HS-5 (cell line): Measurements from ENCODE around the gene RPE.

ENCODE experiments used
- DNase-seq: peaks from one replicate; pipeline ENCODE4 v3.0.0-alpha.2; 2012; ENCODE audit warnings: low read depth

Gene RPE

DNA sequence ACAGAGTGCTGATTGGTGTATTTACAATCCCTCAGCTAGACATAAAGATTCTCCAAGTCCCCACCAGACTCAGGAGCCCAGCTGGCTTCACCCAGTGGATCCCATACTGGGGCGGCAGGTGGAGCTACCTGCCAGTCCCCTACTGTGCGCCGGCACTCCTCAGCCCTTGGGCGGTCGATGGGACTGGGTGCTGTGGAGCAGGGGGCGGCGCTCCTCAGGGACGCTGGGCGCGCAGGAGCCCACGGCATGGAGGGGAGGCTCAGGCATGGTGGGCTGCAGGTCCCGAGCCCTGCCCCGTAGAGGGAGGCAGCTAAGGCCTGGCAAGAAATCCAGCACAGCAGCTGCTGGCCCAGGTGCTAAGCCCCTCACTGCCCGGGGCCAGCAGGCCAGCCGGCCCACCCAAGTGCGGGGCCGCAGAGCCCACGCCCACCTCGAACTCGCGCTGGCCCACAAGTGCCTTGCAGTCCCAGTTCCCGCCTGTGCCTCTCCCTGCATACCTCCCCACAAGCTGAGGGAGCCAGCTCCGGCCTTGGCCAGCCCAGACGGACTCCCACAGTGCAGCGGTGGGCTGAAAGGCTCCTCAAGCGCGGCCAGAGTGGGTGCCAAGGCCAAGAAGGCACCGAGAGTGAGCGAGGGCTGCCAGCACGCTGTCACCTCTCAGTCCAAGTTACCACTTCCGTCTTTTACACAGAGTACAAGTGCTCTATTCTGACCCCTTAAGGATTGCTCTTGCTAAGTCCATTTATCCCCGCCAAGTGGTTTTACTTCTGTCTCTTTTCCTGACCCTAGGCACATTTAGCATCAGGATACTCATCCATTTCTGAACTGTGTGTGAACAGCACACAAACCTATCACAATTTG lies 1.7 kb upstream of the RPE start:
- no peak for DNase-seq

DNA sequence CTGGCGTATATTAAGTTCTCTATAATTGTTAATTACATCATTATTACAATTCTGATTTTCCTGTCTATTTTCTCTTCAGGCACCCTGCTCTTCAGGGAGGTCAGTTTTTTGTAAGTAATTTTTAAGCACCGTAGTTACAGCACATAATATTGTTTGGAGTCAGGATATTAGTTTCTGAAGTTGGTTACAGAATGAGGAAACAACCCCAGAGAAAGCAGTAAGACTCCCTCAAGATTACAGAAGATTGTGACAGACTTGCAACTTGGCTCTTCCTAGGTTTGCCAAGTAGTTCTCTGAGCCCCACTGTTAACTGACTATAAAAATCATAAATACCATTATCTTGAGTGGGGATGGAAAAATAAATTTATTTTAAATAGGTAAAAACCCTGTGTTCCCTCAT lies 921 bp downstream of the RPE start:
- DNase-seq, result no peak

DNA sequence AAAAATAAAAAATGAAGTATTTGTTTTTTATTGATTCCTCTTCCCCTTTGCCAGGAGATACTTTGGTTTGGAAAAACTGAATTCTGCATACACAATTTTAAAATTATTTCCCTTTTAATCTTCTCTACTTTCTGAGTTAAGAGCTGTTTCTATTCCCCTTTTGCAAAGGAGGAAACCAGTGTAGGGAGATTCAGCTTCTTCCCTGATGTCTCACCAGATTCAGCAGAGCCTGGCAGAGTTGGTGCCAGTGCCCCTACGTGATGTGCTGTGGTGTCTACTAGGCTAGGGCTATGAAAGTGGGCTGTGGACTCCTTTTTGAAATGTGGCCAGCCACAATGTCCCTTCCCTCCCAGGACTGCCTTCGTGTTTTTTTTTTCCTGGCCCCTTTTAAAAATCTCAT lies 2.4 kb downstream of the RPE start:
- DNase-seq, result no peak

DNA sequence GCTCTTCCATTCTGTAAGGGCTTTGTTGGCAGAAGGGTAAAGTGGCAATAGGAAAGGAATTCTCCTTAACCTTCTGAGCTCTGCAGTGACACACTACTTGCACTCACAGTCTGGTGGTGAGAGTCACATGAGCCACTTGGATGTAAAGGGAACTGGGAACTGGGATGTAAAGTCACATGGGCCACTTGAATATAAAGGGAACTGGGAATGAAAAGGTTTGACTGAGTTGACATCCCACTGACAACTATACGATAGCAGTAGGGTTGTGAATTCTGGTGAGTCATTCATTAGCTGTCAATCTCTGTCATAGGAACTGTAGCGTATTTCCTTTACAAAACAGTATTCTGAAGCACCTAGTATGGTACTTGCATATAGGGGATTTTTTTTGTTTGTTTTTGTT lies 5.5 kb downstream of the RPE start:
- DNase-seq, result no peak

DNA sequence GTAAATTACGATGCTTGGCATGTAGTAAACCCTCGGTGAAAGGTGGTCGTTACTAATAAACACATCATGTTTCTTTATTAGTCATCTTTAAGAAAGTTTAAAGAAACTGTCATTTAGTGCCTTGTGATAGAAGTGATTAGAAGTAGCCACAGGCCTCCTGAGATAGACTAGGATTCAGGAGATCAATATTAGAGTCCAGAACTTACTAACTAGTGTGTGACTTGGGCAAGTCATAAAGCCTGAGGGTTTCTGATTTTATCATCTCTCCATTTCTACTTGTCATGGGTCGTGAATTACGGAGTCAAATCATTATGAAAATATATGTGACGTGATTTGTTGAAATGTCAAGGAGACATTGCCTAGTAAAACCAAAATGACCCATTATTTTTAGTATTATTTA lies 6.7 kb downstream of the RPE start:
- no peak for DNase-seq

DNA sequence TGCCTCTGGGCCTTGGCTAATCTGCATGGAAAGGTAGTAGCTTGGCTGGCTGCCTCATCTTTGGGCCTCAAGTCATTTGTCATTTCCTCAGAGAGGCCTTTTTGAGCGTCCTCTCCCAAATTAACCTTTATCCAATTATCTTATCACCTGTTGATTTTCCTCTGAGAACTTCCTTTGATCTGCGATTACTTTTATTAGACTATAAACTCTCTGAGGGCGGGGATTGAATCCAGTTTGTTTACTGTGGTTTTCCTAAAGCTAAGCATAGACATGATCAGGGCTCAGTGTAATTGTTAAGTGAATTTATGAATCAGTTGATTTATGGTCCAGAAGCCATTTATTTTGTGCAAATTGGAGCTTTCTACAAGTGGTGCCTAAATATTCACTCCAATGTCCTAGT lies 7.5 kb downstream of the RPE start:
- DNase-seq, result no peak

DNA sequence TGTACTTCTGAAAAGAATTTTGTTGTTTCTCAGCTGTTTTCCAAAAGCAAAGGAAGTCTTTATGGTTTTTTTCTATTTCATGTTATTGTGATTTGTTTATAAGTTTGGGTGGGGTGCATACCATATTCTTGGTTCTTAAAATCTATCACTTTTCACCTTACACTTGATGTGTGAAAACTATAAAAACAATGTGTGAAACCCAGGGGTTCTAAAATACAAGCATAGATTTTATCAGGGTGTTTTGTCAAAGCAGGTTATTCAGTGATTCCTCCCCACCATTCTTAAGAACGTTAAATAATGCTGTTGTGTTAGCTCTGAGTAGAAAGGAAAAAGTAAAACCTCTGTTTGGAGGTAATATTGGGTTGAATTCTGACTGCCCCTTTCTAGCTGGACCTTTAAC lies 17.7 kb downstream of the RPE start:
- DNase-seq, result no peak

DNA sequence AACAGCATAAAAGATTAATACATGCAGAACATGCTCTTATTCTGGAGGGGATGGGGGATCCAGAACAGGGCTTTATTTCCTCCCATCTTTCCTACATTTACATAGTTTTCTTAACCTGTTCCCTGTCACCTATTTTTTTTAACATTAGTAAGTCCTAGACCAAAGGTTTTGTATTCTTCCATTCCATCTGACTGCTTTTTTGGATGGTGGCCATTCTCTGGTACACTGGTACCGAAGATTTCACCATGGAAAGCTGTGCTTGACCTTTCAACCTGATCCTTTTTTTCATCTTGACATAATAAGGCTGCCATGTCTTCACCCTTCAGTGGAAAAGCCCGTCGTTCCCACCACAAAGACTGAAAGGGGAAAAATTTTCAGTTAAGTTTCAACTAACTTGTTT lies 20.4 kb downstream of the RPE start:
- no peak for DNase-seq

DNA sequence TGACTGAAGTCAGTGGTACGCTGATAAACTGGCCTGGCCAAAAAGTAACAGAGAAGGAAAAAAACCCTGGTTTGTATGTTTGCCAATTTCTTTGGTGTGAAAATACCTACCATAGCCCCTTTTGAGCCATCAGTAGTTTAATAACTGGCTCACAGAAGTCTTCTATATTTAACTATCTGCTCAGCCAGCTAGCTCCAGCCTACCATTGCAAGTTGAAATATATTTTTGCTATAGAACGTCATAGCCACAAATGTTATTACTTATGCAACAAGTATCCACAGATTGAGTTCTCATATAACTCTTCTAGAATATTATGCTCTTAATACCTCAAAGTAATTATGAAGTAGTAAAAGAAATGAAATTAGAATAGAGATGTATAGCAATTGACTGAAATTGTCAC lies 25.2 kb downstream of the RPE start:
- no peak for DNase-seq

DNA sequence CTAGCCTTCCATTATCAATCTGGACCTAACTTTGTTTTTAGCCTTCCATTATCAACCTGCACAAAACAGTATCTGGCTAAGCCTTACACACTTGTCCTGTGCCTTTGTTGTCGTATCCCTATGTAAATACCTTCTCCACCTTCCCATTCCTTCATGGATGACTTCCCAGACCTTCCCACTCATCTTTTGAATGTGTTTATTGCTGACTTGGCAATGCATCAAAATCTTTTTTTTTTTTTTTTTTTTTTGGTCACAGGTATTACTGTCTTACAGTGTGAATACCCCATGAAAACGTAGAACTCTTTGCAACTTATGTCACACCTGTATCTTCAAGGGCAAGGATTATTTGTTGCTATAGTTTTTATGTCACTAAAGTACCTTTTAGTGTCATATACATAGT lies 25.7 kb downstream of the RPE start:
- DNase-seq, result no peak

DNA sequence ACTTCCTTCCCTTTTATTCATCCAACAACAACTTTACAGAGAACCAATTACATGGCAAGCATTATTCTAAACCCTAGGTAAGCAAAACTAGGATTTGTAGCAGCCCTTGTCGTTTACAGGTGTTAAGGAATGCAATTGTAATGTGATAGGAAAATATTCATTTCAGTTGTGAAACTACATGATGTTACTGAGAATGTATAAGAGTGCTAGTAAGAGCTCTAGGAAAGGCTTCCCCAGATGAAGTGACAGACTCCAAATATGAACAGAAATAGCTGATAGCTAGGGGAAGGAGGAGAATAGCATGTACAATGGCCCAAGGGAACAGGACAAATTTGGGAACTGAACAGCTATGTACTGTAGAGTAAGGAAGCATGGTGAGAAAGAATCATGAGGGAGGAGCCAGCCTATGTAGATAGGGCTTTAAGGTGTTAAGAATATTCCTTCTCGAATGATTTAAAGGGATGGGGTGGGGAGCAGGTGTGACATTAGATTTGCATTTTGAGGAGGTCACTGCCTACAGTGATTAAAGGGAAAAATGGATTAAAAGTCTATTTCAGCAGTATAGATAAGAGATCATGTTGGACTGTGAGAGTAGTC lies 31.7 kb downstream of the RPE start:
- DNase-seq, result no peak

DNA sequence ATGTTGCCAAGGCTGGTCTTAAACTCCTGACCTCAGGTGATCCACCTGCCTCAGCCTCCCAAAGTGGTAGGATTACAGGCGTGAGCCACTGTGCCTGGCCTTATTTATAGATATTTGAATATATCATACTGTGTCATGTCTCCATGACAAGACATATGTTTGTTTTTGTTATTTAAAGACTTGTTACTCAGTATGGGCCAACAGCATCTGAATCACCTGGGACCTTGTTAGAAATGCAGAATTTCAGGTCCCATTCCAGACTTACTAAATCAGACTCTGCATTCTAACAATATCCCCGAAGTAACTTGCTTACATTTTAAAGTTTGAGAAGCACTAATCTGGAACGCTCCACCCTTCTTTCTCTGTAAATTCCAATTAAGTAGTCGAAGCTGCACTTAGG lies 33.2 kb downstream of the RPE start:
- no peak for DNase-seq

DNA sequence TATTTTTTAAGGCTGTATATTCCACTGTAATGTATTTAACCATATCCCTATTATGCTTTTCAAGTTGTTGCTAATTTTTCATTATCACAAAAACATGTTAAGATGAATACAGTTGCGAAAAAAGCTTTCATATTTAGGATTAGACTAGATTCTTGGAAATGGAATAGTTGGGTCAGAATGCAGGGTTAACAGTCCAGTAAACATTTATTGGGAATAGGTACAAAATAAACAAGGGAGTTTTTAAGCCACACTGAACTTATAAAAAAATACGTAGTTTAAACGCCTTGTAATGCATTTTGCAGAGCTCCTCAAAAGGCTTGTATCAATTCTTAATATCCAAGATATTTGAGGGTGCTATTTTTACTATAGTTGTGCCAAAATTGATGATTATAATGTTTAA lies 35.6 kb downstream of the RPE start:
- no peak for DNase-seq

DNA sequence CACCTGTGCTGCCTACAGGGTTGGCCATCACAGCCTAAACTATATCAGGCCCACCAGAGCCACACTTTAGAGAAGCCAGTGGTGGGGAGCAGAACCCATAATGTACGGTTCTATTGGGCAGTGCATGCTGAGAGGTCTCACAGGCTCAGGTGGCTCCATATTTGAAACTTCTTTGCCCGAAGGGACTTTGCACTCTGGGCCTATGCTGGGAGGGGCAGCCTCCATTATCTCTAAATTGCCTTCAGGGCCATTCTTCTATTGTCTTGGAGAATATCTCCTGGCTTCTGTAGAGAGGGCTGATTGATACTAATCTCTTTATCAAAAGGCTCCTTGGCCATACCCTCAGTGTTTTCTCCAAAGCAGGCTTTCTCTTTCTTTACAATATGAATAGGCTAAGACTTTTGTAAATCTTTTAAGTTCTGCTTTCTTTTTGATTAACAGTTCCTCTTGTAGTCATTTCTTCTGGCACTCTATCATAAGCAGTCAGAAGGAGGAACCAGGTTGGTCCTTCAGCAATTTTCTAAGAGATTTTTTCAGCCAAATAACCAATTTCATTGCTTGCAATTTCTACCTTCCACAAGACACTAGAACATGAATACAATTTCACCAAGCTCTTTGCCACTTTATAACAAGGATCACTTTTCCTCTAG lies 44.5 kb downstream of the RPE start:
- no peak for DNase-seq

DNA sequence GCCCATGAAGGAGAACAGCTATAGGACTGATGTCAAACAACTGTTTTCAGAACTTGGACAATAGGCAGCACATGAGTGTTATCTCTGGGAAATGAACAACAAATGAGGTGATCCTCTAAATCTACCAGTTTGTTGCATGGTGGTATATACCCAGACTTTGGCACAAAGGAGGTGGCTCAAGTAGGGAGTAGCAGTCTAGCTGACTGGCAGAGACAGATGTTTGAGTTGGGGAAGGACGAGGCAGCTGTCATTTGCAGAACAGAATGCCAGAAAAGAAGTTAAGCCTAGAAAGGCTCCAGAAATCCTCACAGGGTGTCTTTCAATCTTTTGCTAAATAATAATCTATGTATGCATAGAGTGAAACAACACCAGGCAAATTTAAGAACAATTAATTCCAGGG lies 47.4 kb downstream of the RPE start:
- DNase-seq, result no peak

DNA sequence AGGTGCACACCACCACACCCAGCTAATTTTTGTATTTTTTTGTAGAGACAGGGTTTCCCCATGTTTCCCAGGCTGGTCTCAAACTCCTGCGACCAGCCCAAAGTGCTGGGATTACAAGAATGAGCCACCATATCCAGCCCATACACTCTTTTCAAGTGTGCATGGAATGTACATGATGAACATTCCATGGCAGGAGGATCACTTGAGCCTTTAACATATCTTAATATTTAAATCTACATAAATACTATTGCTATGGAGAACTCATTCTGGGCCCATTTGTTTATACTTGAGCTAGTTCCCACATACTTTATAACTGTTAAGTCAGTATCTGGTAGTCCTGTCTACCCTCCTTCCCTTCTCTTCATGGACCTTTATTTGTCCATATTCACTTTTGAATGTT lies 48.4 kb downstream of the RPE start:
- DNase-seq, result no peak

DNA sequence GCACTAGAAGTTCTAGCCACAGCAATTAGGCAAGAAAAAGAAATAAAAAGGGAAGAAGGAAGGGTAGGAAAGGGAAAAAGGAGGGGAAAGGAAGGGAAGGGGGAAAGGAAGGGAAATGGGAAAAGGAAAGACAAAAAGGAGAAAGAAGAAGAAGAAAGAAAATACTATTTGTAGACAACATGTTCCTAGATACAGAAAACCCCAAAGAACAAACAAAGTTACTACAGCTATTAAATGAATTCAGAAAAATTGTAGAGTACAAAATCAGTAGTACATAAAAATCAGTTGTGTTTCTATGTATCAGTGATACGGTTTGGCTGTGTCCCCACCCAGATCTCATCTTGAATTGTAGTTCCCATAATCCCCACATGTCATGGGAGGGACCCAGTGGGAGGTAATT lies 52.3 kb downstream of the RPE start:
- no peak for DNase-seq

DNA sequence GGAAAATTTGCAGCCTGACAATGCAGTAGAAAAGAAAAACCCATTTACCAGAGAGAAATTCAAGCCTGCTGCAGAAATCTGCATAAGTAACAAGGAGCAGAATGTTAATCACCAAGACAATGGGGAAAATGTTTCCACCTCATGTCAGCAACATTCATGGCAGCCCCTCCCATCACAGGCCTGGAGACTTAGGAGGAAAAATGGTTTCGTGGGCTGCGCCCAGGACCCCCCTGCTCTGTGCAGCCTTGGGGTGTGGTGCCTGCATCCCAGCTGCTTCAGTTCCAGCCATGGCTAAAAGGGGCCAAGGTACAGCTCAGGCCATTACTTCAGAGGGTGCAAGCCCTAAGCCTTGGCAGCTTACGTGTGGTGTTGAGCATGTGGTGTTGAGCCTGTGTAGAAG lies 53.4 kb downstream of the RPE start:
- DNase-seq, result no peak

DNA sequence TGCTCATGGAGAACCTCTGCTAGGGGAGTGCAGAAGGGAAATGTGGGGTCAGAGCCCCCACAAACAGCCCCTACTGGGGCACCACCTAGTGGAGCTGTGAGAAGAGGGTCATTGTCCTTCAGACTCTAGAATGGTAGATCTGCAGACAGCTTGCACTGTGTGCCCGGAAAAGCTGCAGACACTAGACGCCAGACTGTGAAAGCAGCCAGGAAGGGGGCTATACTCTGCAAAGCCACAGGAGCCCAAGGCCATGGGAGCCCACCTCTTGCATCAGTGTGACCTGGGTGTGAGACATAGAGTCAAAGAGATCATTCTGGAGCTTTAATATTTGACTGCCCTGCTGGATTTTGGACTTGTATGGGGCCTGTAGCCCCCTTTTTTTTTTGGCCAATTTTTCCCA lies 60.9 kb downstream of the RPE start:
- DNase-seq, result no peak
